Urinary bladder (tissue), 4 donors: ENCODE results near the gene CDC5L. TPM values are rescaled to one million over a fixed set of nuclear protein-coding genes. Genes with fewer than 3 reads are reported as not detected.
A peak's percentile ranks its signal among the peaks of the same experiment; 100 is the strongest.

Experiments used
- DNase-seq: peaks from one replicate; pipeline ENCODE4 v3.0.0-alpha.2; 2015; ENCODE audit errors: extremely low spot score
- H3K27ac ChIP-seq: one replicate; pipeline ENCODE4 v1.5.1; 2013; ENCODE audit warnings: low read depth, mild to moderate bottlenecking, moderate library complexity
- H3K36me3 ChIP-seq: one replicate; pipeline ENCODE4 v1.6.1; 2013; ENCODE audit warnings: mild to moderate bottlenecking, moderate library complexity; ENCODE audit not compliant: insufficient read depth
- H3K4me1 ChIP-seq: one replicate; pipeline ENCODE4 v1.6.1; 2013; ENCODE audit warnings: mild to moderate bottlenecking, moderate library complexity; ENCODE audit not compliant: insufficient read depth
- H3K4me3 ChIP-seq: one replicate; pipeline ENCODE4 v1.5.1; 2013; ENCODE audit warnings: low read depth, low read length
- whole genome bisulfite sequencing: extraction: QIAGEN DNeasy Blood & Tissue Kit; methylation state at CpG from one replicate; pipeline ENCODE4 v1.1.7; 2013; 5-methylcytosine and 5-hydroxymethylcytosine counted together
- polyA plus RNA-seq: library from polyadenylated mRNA; stranded (reverse); fragments of 200-250 nt; gene quantifications from one replicate; pipeline ENCODE4 v1.2.3, GENCODE V29; 2013
- total RNA-seq: library from RNA; depleted of rRNA; stranded (reverse); fragments of >200 nt; gene quantifications from one replicate; pipeline ENCODE4 v1.2.3, GENCODE V29; 2014
- donor health status: healthy with polysubstance abuse.
- donor health status: healthy.

Gene CDC5L
- total and polyA plus RNA-seq, 2 donors = 14.7 to 38.4 TPM

- no peaks in the 10 kb centered on the region for H3K4me1 ChIP-seq
- WGBS = 71% methylated on average over 1 of the region's 1 CpG
- H3K27ac ChIP-seq = no peak overlapping the region
- H3K36me3 ChIP-seq = peaks cover 7% of the 10 kb centered on the region
- DNase-seq = no peak
- no peak overlapping the region for H3K4me3 ChIP-seq
Measured at GRCh38 chr6:44410363-44410762, 22.9 kb downstream of the CDC5L start.

DNA sequence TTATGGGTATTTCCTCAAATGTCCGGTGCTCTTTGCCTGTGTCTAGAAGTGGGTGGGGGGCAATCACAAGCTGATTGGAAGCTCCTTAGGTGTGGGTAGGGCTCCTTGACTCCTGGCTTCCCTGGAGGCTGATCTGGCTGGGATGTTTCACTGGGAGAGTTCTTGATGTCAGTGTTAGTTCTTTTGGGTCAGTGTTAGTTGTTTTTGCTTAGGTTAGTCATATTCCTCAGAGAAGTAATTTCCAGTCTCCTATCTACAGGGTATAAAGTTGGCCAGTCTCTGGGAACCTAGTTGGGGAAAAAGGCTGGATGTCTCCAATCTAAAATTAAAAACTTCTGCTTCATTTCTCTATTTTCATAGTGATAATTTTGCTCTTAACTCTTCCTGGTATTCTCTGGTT is 23.6 kb downstream of the CDC5L start:
- no peak for DNase-seq
- Histone ChIP-seq H3K36me3 (peaks cover 7% of the 10 kb centered on the region), H3K4me1 (no peaks in the 10 kb centered on the region), H3K4me3 (no peak overlapping the region), H3K27ac (no peak overlapping the region)
- WGBS = 78% methylated on average over 1 of the region's 1 CpG

GRCh38 chr6:44415449-44415848 is 27.9 kb downstream of the CDC5L start:
- DNase-seq = no peak
- WGBS = 95% methylated on average over 2 of the region's 2 CpGs

GRCh38 chr6:44415873-44416502 is 28.5 kb downstream of the CDC5L start:
- DNase-seq = no peak
- Histone ChIP-seq H3K4me1 (no peaks in the 10 kb centered on the region), H3K36me3 (peaks cover 11% of the 10 kb centered on the region), H3K27ac (no peak overlapping the region), H3K4me3 (no peak overlapping the region)
- 97% methylated on average over 1 of the region's 1 CpG for WGBS

More at GRCh38 chr6:44415449-44415848, 27.9 kb downstream of the CDC5L start:
- Histone ChIP-seq H3K4me3 (no peak overlapping the region), H3K36me3 (peaks cover 10% of the 10 kb centered on the region), H3K27ac (no peak overlapping the region), H3K4me1 (no peaks in the 10 kb centered on the region)

GRCh38 chr6:44422531-44422930 is 35.0 kb downstream of the CDC5L start:
- WGBS = 88% methylated on average over 5 of the region's 5 CpGs
- H3K4me3 ChIP-seq = no peak overlapping the region
- H3K36me3 ChIP-seq = peaks cover 13% of the 10 kb centered on the region
- no peaks in the 10 kb centered on the region for H3K4me1 ChIP-seq
- no peak for DNase-seq
- no peak overlapping the region for H3K27ac ChIP-seq

DNA sequence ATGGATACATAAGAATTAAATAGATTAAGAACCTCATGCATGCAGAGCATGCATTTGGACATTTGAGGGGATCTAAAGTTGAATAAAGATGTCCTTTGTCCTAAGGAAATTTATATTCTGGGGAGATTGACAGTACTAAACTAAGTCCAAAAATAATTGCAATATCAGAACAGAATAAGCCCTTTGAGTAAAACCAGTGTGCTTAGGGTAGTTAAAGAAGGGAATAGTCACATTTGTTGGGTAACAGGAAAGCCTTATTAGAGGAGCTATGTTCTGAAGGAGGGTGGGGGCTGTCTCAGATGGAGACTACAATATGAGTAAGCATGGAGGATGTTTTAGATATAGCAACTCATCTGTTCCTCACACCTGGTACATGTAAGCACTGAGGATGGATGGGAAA is 35.8 kb downstream of the CDC5L start:
- no peak for DNase-seq
- Histone ChIP-seq H3K36me3 (peaks cover 12% of the 10 kb centered on the region), H3K27ac (no peak overlapping the region)

DNA sequence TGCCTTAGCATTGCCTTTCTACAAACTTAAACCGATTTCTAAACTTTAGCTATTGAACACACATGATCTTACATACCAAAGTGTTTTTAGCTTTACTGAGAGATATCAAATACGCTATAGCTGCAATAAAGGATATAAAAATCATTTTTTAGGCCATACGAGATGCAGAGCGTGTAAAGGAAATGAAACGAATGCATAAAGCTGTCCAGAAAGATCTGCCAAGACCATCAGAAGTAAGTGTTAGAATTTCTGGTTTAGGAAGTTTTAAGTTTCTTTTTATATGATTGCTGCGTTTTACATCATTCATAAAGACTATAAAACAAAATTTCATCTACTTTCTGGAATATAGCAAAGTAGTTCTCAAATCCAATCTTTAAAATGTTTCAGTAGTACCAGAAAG is 38.4 kb downstream of the CDC5L start:
- Histone ChIP-seq H3K4me3 (no peak overlapping the region), H3K36me3 (peaks cover 7% of the 10 kb centered on the region), H3K4me1 (no peaks in the 10 kb centered on the region), H3K27ac (no peak overlapping the region)
- 93% methylated on average over 6 of the region's 6 CpGs for WGBS
- DNase-seq = no peak

More for the DNA sequence above, 35.8 kb downstream of the CDC5L start:
- H3K4me3 ChIP-seq = no peak overlapping the region
- no peaks in the 10 kb centered on the region for H3K4me1 ChIP-seq

GRCh38 chr6:44428682-44429081 is 41.2 kb downstream of the CDC5L start:
- no peak for DNase-seq
- WGBS = 72% methylated on average over 3 of the region's 3 CpGs
- Histone ChIP-seq H3K4me3 (no peak overlapping the region), H3K4me1 (no peaks in the 10 kb centered on the region), H3K27ac (no peak overlapping the region), H3K36me3 (peaks cover 4% of the 10 kb centered on the region)

- DNase-seq = no peak
- 93% methylated on average over 2 of the region's 2 CpGs for WGBS
- no peak overlapping the region for H3K27ac ChIP-seq
- H3K4me1 ChIP-seq = no peaks in the 10 kb centered on the region
- peaks cover 1% of the 10 kb centered on the region for H3K36me3 ChIP-seq
- no peak overlapping the region for H3K4me3 ChIP-seq
Measured at GRCh38 chr6:44430326-44430725, 42.8 kb downstream of the CDC5L start.

- Histone ChIP-seq H3K27ac (no peak overlapping the region), H3K4me1 (no peaks in the 10 kb centered on the region), H3K4me3 (no peak overlapping the region), H3K36me3 (peaks cover 1% of the 10 kb centered on the region)
- DNase-seq = peak; percentile 49
- WGBS = 92% methylated on average over 1 of the region's 1 CpG
Measured at GRCh38 chr6:44431118-44431725, 43.7 kb downstream of the CDC5L start.

- H3K4me1 ChIP-seq = no peaks in the 10 kb centered on the region
- WGBS = 54% methylated on average over 2 of the region's 2 CpGs
- H3K36me3 ChIP-seq = no peaks in the 10 kb centered on the region
- no peak overlapping the region for H3K27ac ChIP-seq
- no peak for DNase-seq
- H3K4me3 ChIP-seq = no peak overlapping the region
Measured at GRCh38 chr6:44432227-44432626, 44.7 kb downstream of the CDC5L start.

DNA sequence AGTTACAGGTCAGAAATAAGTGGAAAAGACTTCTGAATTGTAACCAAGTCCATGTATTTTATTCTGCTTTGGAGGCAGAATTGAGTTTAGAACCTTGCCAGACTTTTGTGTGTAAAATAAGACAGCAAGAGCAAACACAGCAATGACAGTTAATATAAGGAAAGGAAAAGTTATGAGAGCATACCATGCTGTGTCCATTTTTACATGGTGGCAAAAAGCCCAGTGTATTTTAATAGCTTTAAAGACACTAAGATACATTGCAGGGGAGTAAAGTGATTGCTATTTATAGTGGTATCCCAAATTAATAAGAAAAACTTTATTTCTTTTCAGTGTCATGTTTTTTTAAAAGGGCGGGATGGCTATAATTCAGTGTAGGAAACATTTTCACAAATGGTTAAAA is 45.2 kb downstream of the CDC5L start:
- Histone ChIP-seq H3K27ac (no peak overlapping the region), H3K36me3 (no peaks in the 10 kb centered on the region), H3K4me1 (no peaks in the 10 kb centered on the region), H3K4me3 (no peak overlapping the region)
- DNase-seq = peak; percentile 31
- 63% methylated on average over 1 of the region's 1 CpG for WGBS

- no peak for DNase-seq
- no peaks in the 10 kb centered on the region for H3K36me3 ChIP-seq
- no peaks in the 10 kb centered on the region for H3K4me1 ChIP-seq
- no peak overlapping the region for H3K4me3 ChIP-seq
- no peak overlapping the region for H3K27ac ChIP-seq
- 96% methylated on average over 3 of the region's 3 CpGs for WGBS
Measured at GRCh38 chr6:44435500-44435899, 48.0 kb downstream of the CDC5L start.

DNA sequence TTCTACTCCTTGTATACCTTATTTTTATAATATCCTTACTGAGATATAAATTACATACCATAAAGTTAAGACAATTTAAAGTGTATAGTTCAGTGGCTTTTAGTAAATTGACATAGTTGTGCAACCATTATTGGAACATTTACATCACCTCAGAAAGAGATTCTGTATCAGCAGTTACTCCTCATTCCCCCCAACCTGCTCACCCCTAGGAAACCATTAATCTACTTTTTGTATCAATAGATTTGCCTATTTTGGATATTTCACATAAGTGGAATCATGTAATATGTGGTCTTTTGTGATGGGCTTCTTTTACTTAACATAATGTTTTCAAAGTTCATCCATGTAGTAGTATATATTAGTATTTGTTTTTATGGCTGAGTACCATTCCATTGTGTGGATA is 51.3 kb downstream of the CDC5L start:
- H3K4me3 ChIP-seq = no peak overlapping the region
- no peaks in the 10 kb centered on the region for H3K36me3 ChIP-seq
- no peak overlapping the region for H3K27ac ChIP-seq
- DNase-seq = no peak
- H3K4me1 ChIP-seq = no peaks in the 10 kb centered on the region
